ENCODE results near the gene CHRNA1.

- no peak for TF ChIP-seq CTCF (IDR thresholded peaks at IDR 0.05)
- TF ChIP-seq POLR2A (IDR thresholded peaks at IDR 0.05), result no peak
These were observed 17.7 kb upstream of the CHRNA1 start for GRCh38 chr2:174781996-174782395.

All from esophagus squamous epithelium (tissue), 4 donors.